NCI-H2196 (cell line): Measurements from ENCODE around the gene PDCD2L.
"Not testable (repeated sequence)": the region's sequence is repeated elsewhere in the genome, so short reads cannot be mapped to it uniquely, and the experiment has no call there.

Experiments used
- DNase-seq: peaks from one replicate; lab custom pipeline; 2025; ENCODE audit not compliant: unreplicated experiment; lab: John Stamatoyannopoulos, UW

The PDCD2L gene

DNA sequence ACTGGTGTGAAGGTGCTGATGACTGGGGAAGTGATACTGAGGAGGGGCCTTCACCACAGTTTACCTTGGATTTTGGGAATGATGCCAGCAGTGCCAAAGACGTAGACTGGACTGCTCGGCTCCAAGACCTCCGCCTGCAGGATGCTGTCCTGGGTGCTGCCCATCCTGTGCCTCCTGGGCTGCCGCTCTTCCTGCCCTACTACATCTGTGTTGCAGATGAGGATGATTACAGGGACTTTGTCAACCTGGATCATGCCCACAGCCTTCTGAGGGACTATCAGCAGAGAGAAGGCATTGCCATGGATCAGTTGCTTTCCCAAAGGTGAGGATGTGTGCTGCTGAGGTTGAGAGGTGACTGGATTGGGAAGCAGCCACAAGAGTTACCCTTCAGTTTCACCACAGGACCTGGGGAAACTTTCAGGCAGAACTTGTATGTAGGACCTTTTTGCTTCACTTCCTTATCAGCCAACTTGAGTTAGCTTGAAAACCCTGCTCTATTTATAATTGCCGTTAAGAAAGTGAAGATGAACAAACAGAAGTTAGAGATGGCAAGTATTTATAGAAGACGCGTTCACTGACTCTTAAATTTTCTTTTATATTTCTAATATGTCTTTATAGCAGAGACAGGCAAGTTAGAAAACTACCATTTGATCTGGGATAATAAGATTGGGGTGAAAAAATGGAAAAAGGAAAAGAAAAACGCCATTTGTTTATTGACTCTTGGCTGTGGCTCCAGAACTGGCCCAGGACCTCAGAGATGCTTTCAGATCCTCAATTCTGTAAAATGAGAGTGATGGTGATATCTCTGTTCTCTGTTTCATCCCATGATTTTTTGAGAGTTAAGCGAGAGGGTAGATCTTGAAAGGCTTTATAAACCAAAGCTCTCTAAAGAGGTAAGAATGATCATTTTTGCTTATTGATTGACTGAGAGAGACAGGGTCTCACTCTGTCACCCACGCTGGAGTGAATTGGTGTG, 5.3 kb downstream of the PDCD2L start:
- DNase-seq, result no peak

DNA sequence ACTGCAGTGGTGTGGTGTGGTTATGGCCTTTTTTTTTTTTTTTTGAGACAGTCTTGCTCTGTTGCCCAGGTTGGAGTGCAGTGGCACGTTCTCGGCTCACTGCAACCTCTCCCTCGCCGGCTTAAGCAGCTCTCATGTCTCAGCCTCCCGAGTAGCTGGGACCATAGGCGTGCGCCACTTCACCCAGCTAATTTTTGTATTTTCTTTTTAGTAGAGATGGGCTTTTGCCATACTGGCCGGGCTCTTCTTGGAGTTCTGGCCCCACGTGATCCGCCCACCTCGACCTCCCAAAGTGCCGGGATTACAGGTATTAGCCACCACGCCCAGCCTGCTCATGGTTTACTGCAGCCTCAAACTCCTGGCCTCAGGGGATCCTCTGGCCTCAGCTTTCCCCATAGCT, 7.0 kb downstream of the PDCD2L start:
- DNase-seq, result no peak

DNA sequence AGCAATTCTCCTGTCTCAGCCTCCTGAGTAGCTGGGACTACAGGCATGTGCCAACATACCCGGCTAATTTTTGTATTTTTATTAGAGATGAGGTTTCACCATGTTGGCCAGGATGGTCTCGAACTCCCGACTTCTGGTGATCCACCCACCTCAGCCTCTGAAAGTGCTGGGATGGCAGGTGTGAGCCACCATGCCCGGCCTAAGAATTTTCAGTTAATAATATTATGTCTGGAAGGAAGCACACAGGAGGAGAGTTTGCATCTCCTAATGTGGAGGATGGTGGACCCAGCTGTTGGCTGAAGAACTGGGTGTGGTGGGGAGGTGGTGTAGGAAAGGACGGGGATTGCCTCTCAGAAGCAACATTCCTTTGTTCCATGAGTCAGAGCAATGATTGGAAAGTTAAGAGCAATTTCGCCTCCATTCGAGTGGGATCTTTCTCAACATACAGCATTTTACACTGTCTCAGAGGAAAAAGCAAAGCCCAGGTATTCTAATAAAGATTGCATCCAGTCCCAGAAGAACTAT, 11.9 kb downstream of the PDCD2L start:
- no peak for DNase-seq

DNA sequence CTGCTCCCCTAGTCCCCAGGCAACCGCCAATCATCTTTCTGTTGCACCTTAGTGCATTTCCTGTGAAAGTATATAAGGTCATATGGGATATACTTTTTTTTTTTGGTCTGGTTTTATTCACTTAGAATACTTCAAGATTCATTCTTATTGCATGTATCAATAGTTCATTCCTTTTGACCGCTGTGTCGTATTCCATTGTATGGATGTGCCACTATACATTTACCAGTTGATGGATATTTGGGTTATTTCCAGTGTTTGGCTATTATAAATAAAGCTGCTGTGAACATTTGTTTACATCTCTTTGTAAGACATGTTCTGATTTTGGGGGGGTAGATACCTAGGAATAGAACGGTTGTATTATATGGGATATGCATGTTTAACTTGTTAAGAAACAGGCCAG, 14.1 kb downstream of the PDCD2L start:
- DNase-seq, result no peak

DNA sequence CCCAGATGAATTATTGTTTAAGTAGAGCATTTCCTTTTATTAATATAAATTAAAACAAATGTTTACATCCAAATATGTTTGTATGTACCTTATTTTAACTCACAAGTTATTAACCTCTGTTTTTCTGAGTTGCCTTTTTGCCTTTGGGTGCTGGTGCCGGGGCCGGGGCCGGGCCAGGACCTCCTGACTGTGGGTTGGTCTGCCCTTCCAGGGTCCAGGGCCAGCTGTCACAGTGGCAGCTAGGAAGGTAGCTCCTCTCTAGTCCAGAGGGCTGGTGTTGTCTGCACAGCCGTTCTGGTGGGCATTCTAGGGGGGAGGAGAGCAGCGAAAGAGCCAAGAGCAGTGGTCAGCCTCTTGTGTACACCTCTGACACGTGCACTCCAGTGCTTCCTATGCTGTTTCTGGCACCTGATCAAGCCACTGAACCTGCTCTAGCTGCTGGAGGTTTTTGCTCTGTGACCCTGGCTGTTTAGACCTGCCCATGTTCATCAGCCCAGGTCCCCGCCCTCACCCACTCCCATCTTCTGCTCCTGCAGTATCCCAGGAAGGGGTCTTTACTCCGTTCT, 22.0 kb downstream of the PDCD2L start:
- DNase-seq, result peak; percentile 13

DNA sequence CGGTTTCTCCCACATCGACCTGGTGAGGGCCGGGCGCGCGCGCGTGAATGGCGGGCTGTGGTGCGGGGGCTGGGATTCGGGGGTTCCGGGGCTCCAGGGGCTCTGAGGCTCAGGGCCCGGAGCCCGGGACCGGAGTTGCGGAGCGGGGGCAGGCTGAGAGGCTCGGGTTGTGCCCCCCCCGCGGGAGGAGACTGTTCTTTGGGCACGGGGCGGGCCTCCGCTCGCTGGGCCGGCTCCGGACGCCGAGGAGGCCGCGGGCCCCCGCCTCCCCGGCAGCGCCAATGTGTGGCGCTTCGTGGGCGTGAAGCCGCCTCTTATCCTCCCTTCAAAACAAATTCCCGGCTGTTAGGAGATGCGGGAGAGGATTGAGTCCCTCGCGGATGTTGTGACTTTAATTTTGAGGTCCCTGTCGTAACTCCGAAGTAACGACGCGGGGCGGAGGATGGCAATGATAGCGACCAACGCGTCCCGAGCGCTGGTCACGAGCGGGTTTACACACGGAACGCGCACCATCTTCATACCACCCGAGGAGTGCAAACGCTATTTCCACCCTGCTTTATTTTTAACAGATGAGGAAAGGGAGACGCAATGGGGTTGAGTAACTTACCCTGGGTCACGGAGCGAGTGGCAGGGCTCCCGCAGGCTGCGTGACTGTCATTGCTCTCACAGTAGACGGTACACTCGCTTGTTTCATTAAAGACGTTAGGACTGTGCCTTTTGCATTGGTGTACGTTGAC, 24.5 kb downstream of the PDCD2L start:
- DNase-seq, result no peak

DNA sequence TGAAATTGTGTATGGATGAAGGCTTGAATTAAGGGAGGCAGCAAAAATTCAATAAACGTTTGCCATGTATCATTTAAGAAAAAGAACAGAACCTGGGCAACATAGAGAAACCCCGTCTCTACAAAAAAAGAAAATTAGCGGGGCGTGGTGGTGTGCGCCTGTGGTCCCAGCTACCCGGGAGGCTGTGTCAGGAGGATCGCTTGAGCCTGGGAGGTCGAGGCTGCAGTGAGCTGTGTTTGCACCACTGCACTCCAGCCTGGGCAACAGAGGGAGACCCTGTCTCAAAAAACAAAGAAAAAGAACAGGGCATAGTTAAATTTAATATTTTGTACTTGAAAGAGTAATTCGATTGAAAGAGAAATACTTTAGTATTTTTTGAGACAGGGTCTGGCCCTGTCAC, 25.4 kb downstream of the PDCD2L start:
- no peak for DNase-seq

DNA sequence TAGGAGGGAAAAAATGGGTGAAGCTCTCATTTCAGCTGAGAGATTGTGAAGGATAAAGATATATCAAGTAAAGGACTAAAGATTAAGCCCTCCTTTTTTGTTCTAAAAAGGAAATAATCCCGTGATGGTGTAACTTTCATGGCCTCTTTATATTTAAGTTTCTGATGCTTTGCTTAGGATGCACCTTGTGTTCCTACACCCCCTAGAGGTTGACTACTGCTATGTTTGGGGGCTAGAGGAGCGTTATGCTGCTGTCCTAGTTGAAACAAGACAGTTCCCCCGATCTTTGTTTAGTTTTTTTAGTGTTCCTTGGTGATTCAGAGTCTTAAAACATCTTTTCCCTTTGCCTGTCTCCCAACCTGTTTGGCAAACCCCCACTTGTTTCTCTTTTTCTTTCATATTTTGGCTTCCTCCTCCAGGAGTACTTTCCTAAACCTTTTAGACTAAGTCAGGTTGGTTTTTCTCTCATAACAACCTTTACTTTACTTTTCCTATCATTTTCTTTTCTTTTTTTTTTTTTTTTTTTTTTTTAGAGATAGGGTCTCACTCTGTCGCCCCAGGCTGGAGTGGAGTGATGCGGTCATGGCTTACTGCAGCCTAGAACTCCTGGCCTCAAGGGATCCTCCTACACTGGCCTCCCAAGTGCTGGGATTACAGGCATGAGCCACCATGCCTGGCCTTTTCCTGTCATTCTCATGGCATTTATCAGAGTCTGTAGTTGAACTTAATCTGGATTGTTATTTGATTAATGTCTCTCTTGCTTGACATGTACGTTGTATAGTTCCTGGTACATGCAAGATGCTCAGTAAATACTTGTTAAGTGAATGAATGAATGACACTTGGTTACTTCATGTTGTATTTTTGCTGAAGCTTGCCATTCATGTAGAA, 26.8 kb downstream of the PDCD2L start:
- DNase-seq, result peak; percentile 23

DNA sequence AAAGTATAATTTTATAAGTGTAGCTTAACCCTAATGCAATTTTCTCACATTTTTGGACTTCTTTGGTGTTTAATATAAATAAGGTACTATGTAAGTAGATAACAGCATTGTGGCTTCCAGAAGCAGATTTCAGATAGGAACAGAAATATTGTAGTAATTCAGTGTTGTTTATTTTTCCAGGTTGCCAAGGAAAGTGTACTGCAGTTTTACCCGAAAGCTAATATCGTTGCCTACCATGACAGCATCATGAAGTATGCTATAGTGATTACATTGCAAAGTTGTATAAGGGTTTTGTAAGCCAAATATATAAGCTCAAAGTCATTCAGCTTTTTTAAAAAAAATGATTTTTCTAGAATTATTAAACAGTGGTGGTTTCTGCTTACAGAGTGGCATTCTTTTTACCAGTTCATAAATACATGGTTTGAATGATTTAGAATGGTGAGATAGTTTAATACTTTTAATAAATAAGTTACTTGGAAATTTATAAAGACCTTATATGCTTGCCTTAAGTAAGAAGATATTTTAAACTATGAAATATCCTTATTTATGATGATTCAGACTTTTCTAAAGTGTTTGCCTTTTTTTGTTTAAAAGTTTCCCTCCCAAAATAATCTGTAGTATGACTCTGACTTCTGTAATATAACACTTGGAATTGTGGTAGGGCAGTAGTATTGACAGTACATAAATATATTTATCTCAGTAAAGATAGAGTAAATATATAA, 27.6 kb downstream of the PDCD2L start:
- no peak for DNase-seq

DNA sequence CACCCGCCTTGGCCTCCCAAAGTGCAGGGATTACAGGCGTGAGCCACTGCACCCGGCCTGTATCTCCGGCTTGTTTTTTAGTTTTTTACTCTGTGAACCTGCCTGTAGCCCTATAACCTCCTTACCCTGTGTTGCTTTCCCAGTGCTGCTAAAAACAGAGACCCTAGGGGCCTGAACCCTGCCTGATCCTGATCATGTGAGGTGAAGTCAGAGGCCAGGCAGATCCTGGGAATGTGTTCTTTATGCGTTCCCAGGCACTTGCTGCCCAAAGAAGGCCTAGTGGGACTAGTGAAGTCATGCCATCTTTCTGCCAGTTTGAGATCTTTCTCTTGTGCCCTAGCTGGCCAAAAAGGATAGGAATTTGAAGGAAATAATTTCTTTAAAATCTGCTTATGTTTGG, 28.6 kb downstream of the PDCD2L start:
- DNase-seq, result no peak

DNA sequence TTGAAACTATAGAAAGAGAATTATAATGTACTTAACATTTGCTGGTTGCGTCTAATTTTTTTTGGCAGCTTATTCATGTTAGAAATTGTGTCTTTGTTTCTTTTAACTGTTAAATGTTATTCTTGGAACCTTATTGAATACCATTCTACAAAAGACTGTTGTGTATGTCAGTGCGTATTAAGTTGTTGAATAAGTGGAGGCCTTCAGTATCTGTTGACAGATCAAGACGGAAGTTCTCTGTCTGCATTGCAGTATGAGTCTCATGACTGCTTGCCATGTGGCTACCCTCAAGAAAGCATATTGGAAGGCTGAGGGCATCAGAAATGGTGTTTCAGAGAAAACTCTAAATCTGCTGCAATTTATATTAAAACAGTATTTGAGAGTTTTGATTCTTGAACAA, 32.5 kb downstream of the PDCD2L start:
- DNase-seq, result no peak

DNA sequence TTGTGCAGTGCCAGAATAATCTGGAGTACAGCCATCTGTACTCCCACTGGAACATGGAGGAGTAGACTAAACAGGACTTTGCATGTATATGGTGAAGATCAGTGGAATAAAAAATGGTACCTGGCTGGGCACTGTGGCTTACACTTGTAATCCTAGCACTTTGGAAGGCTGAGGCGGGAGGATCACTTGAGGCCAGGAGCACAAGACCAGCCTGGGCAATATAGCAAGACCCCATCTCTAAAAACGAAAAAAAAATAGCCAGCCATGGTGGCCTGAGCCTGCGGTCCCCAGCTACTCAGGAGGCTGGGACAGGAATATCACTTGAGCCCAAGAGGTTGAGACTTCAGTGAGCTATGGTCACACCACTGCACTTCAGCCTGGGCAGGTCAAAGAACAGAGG, 44.0 kb downstream of the PDCD2L start:
- no peak for DNase-seq

DNA sequence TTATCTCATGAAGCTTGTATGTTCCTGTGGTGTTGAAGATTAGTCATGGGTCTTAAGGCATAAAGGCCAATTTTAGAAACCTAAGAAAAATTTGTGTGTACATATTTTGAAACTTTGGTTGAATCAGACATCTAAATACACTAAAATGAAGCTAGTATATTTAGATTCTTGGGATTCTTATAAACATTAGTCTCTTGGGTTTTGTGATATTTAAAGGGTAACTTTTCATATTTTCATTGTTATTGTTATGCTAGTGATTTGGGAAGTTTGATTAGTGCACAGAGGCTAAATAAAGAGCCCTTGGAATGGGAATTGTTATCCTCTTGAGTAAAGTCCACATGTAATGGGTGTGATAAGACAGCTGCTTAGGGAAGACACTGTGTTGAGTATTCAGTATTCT, 48.5 kb downstream of the PDCD2L start:
- DNase-seq, result no peak

DNA sequence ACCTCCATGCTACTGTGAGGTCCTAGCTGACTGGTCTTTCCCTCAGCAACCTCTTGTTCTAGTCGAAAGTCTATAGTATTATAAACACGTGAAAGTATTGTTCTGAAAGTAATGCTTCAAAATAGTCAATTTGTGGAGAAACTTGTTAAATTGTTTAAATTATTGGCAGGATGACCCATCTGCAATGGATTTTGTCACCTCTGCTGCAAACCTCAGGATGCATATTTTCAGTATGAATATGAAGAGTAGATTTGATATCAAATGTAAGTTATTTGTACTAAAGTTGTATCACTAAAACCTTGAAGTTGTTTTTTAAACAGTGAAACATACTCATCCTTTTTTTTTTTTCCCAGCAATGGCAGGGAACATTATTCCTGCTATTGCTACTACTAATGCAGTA, 49.9 kb downstream of the PDCD2L start:
- no peak for DNase-seq

DNA sequence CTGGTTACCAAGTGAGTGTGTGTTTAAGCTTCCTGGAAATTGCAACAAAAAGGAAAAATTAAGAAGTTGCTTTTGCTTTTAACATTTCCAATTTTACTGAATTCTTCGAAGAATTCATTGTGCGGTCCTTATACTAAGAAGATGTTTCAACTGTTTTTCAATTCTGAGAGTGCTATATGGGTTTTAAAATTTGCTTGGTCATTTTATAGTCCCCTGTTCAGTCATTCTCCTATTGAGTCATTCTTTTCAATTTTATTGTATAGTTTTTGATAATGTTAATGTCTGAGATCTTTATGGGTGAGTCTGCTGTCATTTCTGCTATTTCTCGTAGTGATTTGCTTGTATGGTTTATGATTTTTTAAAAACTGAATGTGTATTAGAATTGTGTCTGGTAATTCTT, 50.5 kb downstream of the PDCD2L start:
- no peak for DNase-seq

DNA sequence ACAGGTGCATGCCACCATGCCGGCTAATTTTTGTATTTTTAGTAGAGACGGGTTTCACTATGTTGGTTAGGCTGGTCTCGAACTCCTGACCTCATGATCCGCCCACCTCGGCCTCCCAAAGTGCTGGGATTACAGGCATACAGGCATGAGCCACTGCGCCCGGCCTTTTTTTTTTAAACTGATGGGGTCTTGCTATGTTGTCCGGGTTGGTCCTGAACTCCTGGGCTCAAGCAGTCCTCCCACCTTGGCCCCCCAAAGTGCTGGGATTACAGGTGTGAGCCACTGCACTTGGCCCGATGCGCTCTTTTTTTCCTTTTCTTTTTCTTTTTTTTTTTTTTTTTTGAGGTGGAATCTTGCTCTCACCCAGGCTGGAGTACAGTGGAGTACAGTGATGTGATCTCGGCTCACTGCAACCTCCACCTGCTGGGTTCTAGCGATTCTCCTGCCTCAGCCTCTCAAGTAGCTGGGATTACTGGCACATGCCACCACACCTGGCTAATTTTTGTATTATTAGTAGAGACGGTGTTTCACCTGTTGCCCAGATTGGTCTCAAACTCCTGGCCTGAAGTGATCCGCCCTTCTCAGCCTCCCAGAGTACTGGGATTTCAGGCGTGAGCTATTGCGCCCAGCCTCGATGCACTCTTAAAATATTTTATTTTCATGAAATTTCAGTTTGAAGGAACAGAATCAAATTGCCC, 51.7 kb downstream of the PDCD2L start:
- DNase-seq, result not testable (repeated sequence)

DNA sequence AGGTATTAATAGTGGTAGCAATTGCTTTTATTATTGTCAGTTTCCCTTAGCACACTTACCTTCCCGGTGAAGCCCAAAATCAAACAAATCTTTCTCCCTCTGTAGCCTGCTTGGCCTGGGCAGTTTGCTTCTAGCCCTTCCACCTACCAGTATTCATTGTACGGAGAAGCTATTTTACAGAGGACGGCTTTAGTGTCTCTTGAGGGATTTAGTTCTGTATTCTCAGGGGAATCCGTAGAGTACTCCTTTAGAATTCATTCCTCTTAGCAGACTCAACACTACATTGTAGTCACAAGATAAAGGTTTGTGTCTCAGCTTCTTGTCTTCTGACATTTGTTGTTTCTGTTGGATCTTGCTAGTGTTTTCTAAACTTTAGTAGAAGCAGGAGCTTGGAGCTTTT, 53.2 kb downstream of the PDCD2L start:
- DNase-seq, result no peak

DNA sequence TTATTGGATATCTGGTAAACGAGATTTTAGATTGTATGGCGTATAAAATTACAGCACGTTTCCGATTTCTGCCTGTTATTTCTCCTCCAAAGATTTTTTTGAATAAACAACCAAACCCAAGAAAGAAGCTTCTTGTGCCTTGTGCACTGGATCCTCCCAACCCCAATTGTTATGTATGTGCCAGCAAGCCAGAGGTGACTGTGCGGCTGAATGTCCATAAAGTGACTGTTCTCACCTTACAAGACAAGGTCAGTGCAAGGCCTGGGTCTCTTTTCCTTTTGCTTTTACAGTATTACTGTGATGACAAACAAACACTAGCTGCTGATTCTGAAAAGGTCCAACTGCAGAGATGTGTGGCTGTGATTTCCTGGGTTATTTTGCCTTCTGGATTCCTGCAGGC, 54.5 kb downstream of the PDCD2L start:
- DNase-seq, result no peak

DNA sequence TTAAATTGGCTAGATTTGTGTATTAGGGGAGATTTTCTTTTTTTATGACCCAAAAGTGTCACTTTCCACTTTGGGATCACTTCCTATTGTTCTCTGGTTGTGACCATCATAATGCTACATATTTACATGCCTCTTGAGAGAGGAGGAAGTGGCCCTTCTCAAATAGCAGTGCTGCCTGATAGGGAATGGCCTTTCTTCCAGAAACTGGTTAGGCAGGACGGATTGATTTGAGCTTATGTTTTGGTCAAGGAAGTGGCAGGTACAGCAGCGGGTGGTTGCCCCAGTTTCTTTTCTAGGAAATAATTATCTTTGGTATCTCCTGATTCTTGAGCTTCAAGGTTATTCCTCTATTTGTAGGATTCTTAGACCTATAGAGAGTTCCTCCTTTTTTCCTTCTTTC, 55.4 kb downstream of the PDCD2L start:
- peak; percentile 70 for DNase-seq
